ENCODE results near the gene AHNAK.
"Not testable (repeated sequence)": the region's sequence is repeated elsewhere in the genome, so short reads cannot be mapped to it uniquely, and the experiment has no call there.

AHNAK gene, protein sequence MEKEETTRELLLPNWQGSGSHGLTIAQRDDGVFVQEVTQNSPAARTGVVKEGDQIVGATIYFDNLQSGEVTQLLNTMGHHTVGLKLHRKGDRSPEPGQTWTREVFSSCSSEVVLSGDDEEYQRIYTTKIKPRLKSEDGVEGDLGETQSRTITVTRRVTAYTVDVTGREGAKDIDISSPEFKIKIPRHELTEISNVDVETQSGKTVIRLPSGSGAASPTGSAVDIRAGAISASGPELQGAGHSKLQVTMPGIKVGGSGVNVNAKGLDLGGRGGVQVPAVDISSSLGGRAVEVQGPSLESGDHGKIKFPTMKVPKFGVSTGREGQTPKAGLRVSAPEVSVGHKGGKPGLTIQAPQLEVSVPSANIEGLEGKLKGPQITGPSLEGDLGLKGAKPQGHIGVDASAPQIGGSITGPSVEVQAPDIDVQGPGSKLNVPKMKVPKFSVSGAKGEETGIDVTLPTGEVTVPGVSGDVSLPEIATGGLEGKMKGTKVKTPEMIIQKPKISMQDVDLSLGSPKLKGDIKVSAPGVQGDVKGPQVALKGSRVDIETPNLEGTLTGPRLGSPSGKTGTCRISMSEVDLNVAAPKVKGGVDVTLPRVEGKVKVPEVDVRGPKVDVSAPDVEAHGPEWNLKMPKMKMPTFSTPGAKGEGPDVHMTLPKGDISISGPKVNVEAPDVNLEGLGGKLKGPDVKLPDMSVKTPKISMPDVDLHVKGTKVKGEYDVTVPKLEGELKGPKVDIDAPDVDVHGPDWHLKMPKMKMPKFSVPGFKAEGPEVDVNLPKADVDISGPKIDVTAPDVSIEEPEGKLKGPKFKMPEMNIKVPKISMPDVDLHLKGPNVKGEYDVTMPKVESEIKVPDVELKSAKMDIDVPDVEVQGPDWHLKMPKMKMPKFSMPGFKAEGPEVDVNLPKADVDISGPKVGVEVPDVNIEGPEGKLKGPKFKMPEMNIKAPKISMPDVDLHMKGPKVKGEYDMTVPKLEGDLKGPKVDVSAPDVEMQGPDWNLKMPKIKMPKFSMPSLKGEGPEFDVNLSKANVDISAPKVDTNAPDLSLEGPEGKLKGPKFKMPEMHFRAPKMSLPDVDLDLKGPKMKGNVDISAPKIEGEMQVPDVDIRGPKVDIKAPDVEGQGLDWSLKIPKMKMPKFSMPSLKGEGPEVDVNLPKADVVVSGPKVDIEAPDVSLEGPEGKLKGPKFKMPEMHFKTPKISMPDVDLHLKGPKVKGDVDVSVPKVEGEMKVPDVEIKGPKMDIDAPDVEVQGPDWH (N-terminal part only)

DNA sequence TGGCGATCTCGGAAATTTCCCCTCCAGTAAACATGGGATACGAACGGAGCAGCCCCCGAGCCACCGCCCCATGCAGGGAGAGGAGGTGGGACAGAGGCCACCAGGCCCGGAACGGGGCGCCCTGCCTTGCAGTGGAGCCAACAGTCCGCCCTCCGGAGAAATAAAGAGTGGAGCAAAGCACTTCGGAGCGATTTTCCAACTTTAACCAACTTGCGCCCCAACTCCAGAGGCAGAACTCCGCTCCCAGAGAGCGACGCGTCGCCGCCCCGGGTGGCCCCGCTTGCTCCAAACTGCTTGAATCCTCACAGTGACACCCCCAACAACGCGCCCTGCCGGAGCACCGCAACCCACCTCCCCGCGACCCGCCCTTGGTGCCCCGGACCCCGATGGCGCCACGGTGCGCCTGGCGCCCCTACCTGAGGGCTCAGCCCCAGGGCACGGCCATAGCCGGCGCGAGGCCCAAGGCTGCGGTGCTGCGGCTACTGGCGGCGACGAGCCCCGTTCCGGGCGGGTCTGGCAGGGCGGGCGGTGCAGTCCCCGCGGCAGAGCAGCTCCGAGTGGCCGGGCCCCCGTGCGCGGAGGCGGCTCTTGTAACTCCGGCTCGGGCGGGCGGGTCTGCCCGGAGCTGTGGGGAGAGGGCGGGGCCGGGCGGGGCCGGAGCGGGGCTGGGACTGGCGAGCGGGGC is at the start of gene AHNAK:
AHNAK (minus strand) TSS at position 563 of the 685 bp plus-strand sequence. CDS start 10,708 bp downstream, outside the sequence.
- peaks cover 32% of the 10 kb centered on the region for H3K4me1 ChIP-seq (ENCODE audit: control insufficient read depth, insufficient read depth, low read length, unreplicated experiment)
- no peaks in the 10 kb centered on the region for H3K27me3 ChIP-seq (ENCODE audit: insufficient read depth, low read length)
- H3K27ac ChIP-seq (ENCODE audit: low read depth, low read length) = peak within 1 kb of the TSS; percentile 74
- peak within 1 kb of the TSS; percentile 97 for H3K4me3 ChIP-seq (ENCODE audit: low read depth, low read length)
- H3K79me2 ChIP-seq (ENCODE audit: control insufficient read depth, insufficient read depth, low read length, unreplicated experiment) = peaks cover 64% of the 10 kb centered on the region
- no peaks in the 10 kb centered on the region for H3K36me3 ChIP-seq (ENCODE audit: insufficient read depth, low read length)
- H2AFZ ChIP-seq (ENCODE audit: low read length, unreplicated experiment) = peak within 1 kb of the TSS; percentile 20

DNA sequence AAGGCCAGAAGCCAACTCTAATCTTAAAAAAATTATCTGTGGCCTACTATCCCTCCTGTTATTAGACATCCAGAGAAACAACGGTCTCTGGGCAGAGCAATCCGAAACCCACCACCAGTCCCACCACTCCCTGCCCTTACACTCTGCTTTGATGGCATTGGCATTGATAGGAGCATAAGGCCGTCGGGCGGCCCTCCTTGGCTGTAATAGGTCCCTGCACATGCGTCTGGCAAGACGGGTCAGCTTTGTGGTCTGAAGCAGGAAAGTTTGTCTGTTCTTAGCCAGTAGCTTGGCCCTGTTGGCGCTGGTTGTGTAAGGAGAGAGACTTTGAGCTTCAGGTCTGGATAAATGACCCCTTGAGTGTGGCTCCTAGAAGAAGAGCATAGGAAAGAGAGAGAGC is 48.5 kb upstream of the AHNAK start:
- H3K36me3 ChIP-seq (ENCODE audit: insufficient read depth, low read length) = peaks cover 21% of the 10 kb centered on the region; the same call in 1 of the 2 replicates
- peaks cover 33% of the 10 kb centered on the region for H3K79me2 ChIP-seq (ENCODE audit: control insufficient read depth, insufficient read depth, low read length, unreplicated experiment)
- no peak overlapping the region for H3K4me3 ChIP-seq (ENCODE audit: low read depth, low read length)
- H3K4me1 ChIP-seq (ENCODE audit: control insufficient read depth, insufficient read depth, low read length, unreplicated experiment) = peaks cover 24% of the 10 kb centered on the region
- no peaks in the 10 kb centered on the region for H3K27me3 ChIP-seq (ENCODE audit: insufficient read depth, low read length)
- no peak overlapping the region for H3K27ac ChIP-seq (ENCODE audit: low read depth, low read length)
- no peak overlapping the region for H2AFZ ChIP-seq (ENCODE audit: low read length, unreplicated experiment)

DNA sequence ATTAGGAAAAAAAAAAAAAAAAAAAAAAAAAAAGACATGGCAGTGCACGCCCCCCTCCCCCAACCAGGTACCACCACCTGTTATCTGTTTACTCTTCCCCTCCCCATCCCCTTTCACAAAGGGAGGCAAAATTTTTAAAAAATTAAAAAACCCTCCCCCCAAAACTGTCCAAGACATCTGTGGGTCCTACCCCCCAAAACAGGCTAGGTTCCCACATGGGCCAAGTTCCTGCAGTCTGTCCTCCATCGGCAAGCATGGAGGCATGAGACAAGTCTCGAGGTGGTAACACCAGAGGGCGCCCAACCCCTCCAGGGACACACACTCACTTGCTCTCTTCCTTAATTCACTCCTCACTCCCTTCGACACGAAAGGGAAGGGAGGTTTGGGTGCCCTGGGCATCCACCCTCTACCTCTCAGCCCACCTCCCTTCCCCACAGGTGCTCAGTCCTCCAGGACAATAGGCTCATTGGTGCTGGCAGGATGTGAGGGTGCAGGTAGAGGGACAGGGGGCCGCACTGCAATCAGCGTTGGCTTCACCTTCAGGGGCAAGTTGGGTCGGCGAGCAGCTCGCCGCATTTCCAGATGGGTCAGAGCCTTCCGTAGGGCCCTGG is 46.9 kb upstream of the AHNAK start:
- Histone ChIP-seq H3K27ac (ENCODE audit: low read depth, low read length) (no peak overlapping the region), H3K4me1 (ENCODE audit: control insufficient read depth, insufficient read depth, low read length, unreplicated experiment) (peaks cover 23% of the 10 kb centered on the region), H3K36me3 (ENCODE audit: insufficient read depth, low read length) (peaks cover 14% of the 10 kb centered on the region; the same call in 1 of the 2 replicates), H3K4me3 (ENCODE audit: low read depth, low read length) (no peak overlapping the region), H2AFZ (ENCODE audit: low read length, unreplicated experiment) (no peak overlapping the region), H3K79me2 (ENCODE audit: control insufficient read depth, insufficient read depth, low read length, unreplicated experiment) (peaks cover 27% of the 10 kb centered on the region), H3K27me3 (ENCODE audit: insufficient read depth, low read length) (no peaks in the 10 kb centered on the region)

GRCh38 chr11:62592989-62593421 is 46.4 kb upstream of the AHNAK start:
- Histone ChIP-seq H3K36me3 (ENCODE audit: insufficient read depth, low read length) (peaks cover 9% of the 10 kb centered on the region; the same call in 1 of the 2 replicates), H2AFZ (ENCODE audit: low read length, unreplicated experiment) (no peak overlapping the region), H3K27ac (ENCODE audit: low read depth, low read length) (no peak overlapping the region), H3K27me3 (ENCODE audit: insufficient read depth, low read length) (no peaks in the 10 kb centered on the region), H3K79me2 (ENCODE audit: control insufficient read depth, insufficient read depth, low read length, unreplicated experiment) (peaks cover 21% of the 10 kb centered on the region), H3K4me1 (ENCODE audit: control insufficient read depth, insufficient read depth, low read length, unreplicated experiment) (peaks cover 23% of the 10 kb centered on the region), H3K4me3 (ENCODE audit: low read depth, low read length) (no peak overlapping the region)

GRCh38 chr11:62592146-62592815 is 45.7 kb upstream of the AHNAK start:
- peaks cover 2% of the 10 kb centered on the region; the same call in 1 of the 2 replicates for H3K36me3 ChIP-seq (ENCODE audit: insufficient read depth, low read length)
- peak overlapping the region; percentile 40 for H2AFZ ChIP-seq (ENCODE audit: low read length, unreplicated experiment)
- peaks cover 22% of the 10 kb centered on the region for H3K79me2 ChIP-seq (ENCODE audit: control insufficient read depth, insufficient read depth, low read length, unreplicated experiment)

DNA sequence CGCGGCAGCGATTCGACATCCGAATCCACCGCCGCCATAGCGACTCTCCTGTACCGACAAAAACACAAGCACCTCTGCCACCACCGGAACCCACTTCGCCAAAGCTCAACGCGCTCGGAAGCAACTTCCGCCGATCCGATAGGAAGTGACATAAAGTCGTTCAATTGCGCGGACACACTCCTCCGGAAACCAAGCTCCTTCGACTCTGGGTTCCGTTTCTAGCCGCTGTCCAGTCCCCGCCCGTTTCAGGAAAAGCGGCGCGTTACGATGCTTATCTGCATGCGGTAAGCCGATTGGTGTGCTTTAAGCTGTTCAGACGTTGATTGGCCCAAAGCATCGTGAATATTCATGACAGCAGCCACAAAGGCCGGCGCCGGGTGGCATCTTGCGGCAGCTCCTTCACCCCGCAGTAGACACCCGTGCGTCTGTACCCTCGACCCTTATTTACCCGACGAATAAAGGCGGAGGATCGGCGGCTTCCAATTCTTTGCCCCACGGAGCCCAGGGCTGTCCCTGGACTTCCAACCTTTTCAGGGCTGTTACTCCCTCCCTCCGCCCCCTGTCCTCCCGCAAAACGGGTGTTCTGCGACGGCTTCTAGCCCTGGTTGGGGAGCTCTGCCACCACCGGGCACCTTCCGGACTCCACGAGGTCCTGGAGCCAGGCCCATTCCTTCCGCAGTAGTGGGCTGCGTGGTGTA is 45.0 kb upstream of the AHNAK start, which contains the start of gene TUT1:
TUT1 (minus strand) TSS at position 76 of the 698 bp plus-strand sequence; CDS start at position 38, 38 bp downstream.
- H3K4me3 ChIP-seq (ENCODE audit: low read depth, low read length) = peak within 1 kb of the TSS; percentile 84
- H3K36me3 ChIP-seq (ENCODE audit: insufficient read depth, low read length) = no peaks in the 10 kb centered on the region
- peak within 1 kb of the TSS; percentile 74 for H3K27ac ChIP-seq (ENCODE audit: low read depth, low read length)
- peaks cover 29% of the 10 kb centered on the region for H3K4me1 ChIP-seq (ENCODE audit: control insufficient read depth, insufficient read depth, low read length, unreplicated experiment)
- peak within 1 kb of the TSS; percentile 63 for H2AFZ ChIP-seq (ENCODE audit: low read length, unreplicated experiment)
- H3K27me3 ChIP-seq (ENCODE audit: insufficient read depth, low read length) = no peaks in the 10 kb centered on the region
- H3K79me2 ChIP-seq (ENCODE audit: control insufficient read depth, insufficient read depth, low read length, unreplicated experiment) = peaks cover 21% of the 10 kb centered on the region

More at GRCh38 chr11:62592146-62592815, 45.7 kb upstream of the AHNAK start:
- H3K27me3 ChIP-seq (ENCODE audit: insufficient read depth, low read length) = no peaks in the 10 kb centered on the region
- peak overlapping the region; percentile 61 for H3K27ac ChIP-seq (ENCODE audit: low read depth, low read length)
- peaks cover 29% of the 10 kb centered on the region for H3K4me1 ChIP-seq (ENCODE audit: control insufficient read depth, insufficient read depth, low read length, unreplicated experiment)
- H3K4me3 ChIP-seq (ENCODE audit: low read depth, low read length) = peak overlapping the region; percentile 84

DNA sequence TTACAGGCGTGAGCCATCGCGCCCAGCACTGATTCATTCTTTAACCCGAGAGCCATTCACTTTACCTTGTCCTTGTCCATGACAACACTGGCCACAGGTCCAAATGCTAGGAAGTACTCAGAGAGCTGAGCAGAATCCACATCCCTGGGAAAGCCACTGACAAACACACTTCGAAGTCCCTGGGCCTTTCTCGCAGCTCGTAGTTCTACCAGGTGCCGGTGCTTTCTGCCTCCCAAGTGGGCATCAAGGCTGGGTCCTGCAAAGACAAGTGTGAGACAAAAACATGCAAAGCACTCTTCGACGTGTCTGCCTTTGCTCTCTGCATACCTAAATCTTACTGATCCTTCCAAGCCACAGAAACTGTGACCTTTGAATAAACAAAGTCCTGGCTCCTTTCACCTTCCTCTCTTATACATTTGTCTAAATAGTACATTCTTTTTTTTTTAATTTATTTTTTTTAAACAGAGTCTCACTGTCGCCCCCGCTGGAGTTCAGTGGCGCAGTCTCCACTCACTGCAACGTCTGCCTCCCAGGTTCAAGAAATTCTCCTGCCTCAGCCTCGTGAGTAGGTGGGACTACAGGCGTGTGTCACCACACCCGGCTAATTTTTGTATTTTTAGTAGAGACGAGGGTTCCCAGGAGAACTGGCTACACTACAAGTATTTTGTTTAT is 42.5 kb upstream of the AHNAK start:
- Histone ChIP-seq H3K27ac (ENCODE audit: low read depth, low read length) (peak overlapping the region; percentile 3; the same call in 1 of the 2 replicates), H3K79me2 (ENCODE audit: control insufficient read depth, insufficient read depth, low read length, unreplicated experiment) (peaks cover 28% of the 10 kb centered on the region), H3K36me3 (ENCODE audit: insufficient read depth, low read length) (0 out of 2 replicates have a peak, but pooled peaks cover 3% of the 10 kb centered on the region), H2AFZ (ENCODE audit: low read length, unreplicated experiment) (no peak overlapping the region), H3K4me3 (ENCODE audit: low read depth, low read length) (no peak overlapping the region; the same call in 1 of the 2 replicates), H3K4me1 (ENCODE audit: control insufficient read depth, insufficient read depth, low read length, unreplicated experiment) (peaks cover 29% of the 10 kb centered on the region), H3K27me3 (ENCODE audit: insufficient read depth, low read length) (no peaks in the 10 kb centered on the region)

DNA sequence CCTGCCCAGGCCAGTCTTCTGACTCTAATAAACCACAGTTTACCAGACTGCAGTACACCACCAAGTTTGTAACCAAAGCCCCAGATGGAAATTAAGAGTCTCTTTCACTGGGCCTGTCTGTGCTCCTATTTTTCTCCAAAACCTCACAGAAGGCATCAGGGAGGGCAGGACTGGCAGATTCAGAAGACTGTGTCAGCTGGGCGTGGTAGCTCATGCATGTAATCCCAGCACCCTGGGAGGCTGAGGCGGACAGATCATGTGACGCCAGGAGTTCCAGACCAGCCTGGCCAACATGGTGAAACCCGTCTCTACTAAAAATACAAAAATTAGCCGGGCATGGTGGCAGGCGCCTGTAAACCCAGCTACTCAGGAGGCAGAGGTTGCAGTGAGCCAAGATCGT is 38.8 kb upstream of the AHNAK start:
- H3K4me1 ChIP-seq (ENCODE audit: control insufficient read depth, insufficient read depth, low read length, unreplicated experiment) = peaks cover 18% of the 10 kb centered on the region
- H3K36me3 ChIP-seq (ENCODE audit: insufficient read depth, low read length) = peaks cover 15% of the 10 kb centered on the region; the same call in 1 of the 2 replicates
- not testable (repeated sequence) for H3K27ac ChIP-seq (ENCODE audit: low read depth, low read length)

More for the DNA sequence above, 38.8 kb upstream of the AHNAK start:
- H3K4me3 ChIP-seq (ENCODE audit: low read depth, low read length); H3K27me3 ChIP-seq (ENCODE audit: insufficient read depth, low read length); H2AFZ ChIP-seq (ENCODE audit: low read length, unreplicated experiment): not testable (repeated sequence)
- H3K79me2 ChIP-seq (ENCODE audit: control insufficient read depth, insufficient read depth, low read length, unreplicated experiment) = peaks cover 22% of the 10 kb centered on the region
